ENCODE results near the gene DAO.

Gene DAO

GRCh38 chr12:108850854-108851573 lies 28.9 kb upstream of the DAO start:
- Histone ChIP-seq H3K4me3 (replicated peaks; ENCODE audit: insufficient read depth, low read length) (no peak overlapping the region), H3K27me3 (ENCODE audit: insufficient read depth, poor library complexity, severe bottlenecking) (no peaks in the 10 kb centered on the region), H3K27ac (replicated peaks) (no peak overlapping the region)
- no peak for TF ChIP-seq CTCF (IDR thresholded peaks at IDR 0.05; ENCODE audit: insufficient read depth, low read length)
- no peak for TF ChIP-seq REST (IDR thresholded peaks at IDR 0.05; ENCODE audit: insufficient replicate concordance, low read depth)
- TF ChIP-seq GABPA (IDR thresholded peaks at IDR 0.05; ENCODE audit: low read depth): no peak
- TF ChIP-seq POLR2AphosphoS5 (IDR thresholded peaks at IDR 0.05; ENCODE audit: low read depth): no peak
- no peak for TF ChIP-seq SPI1 (IDR thresholded peaks at IDR 0.05; ENCODE audit: borderline replicate concordance, low read depth)
- DNase-seq (ENCODE audit: low read depth in 1 of 2, low spot score in 1 of 2): no peak

- Histone ChIP-seq H3K4me3 (replicated peaks; ENCODE audit: insufficient read depth, low read length) (no peak overlapping the region), H3K27ac (replicated peaks) (no peak overlapping the region), H3K27me3 (ENCODE audit: insufficient read depth, poor library complexity, severe bottlenecking) (no peaks in the 10 kb centered on the region)
- TF ChIP-seq SPI1 (IDR thresholded peaks at IDR 0.05; ENCODE audit: borderline replicate concordance, low read depth) (no peak), POLR2AphosphoS5 (IDR thresholded peaks at IDR 0.05; ENCODE audit: low read depth) (no peak), REST (IDR thresholded peaks at IDR 0.05; ENCODE audit: insufficient replicate concordance, low read depth) (no peak), CTCF (IDR thresholded peaks at IDR 0.05; ENCODE audit: insufficient read depth, low read length) (no peak), GABPA (IDR thresholded peaks at IDR 0.05; ENCODE audit: low read depth) (no peak)
- no peak for DNase-seq (ENCODE audit: low read depth in 1 of 2, low spot score in 1 of 2)
Measured at GRCh38 chr12:108852674-108853309, 27.1 kb upstream of the DAO start.

- Histone ChIP-seq H3K4me3 (replicated peaks; ENCODE audit: insufficient read depth, low read length) (no peak overlapping the region), H3K27me3 (ENCODE audit: insufficient read depth, poor library complexity, severe bottlenecking) (no peaks in the 10 kb centered on the region), H3K27ac (replicated peaks) (no peak overlapping the region)
- DNase-seq (ENCODE audit: low read depth in 1 of 2, low spot score in 1 of 2): no peak
- no peak for TF ChIP-seq POLR2AphosphoS5 (IDR thresholded peaks at IDR 0.05; ENCODE audit: low read depth)
- TF ChIP-seq REST (IDR thresholded peaks at IDR 0.05; ENCODE audit: insufficient replicate concordance, low read depth): no peak
- TF ChIP-seq SPI1 (IDR thresholded peaks at IDR 0.05; ENCODE audit: borderline replicate concordance, low read depth): no peak
- TF ChIP-seq CTCF (IDR thresholded peaks at IDR 0.05; ENCODE audit: insufficient read depth, low read length): no peak
- TF ChIP-seq GABPA (IDR thresholded peaks at IDR 0.05; ENCODE audit: low read depth): no peak
Measured at GRCh38 chr12:108853426-108853825, 26.5 kb upstream of the DAO start.

Measured in HL-60 (cell line).